GM18499 (cell line): Measurements from ENCODE around the gene UBAC1.
"Not testable (repeated sequence)": the region's sequence is repeated elsewhere in the genome, so short reads cannot be mapped to it uniquely, and the experiment has no call there.

Experiments
- ATAC-seq: cut with Tn5 transposase; IDR thresholded peaks from one replicate; pipeline ENCODE4 v1.9.1; 2021; ENCODE audit warnings: moderate number of reproducible peaks; ENCODE audit not compliant: insufficient read depth, unreplicated experiment

Gene UBAC1

DNA sequence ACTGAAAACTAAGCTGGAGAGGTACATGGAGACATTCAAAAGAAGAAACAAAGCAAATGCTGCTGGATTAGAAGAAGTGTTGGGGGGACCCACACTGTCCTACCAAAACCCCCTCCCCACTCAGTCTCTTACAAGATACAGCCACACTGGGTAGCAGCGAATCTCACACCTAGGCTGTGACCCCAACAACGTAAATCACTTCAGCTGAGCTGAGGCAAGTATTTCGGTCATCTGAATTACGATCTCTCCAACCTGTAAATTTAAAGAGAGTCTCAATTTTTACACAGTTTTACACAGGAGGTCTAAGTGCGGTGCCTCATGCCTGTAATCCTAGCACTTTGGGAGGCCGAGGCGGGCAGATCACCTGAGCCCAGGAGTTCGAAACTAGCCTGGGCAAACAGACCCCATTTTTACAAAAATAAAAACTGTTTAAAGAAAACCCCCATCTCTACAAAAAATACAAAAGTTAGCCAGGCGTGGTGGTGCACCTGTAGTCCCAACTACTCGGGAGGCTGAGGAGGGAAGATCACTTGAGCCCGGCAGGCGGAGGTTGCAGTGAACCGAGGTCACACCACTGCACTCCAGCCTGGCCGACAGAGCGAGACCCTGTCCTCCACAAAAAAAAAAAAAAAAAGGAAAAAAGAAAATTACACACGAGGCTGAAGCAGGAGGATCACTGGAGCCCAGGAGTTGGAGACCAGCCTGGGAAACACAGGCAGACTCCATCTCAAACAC is 57.2 kb downstream of the UBAC1 start:
- no peak for ATAC-seq

DNA sequence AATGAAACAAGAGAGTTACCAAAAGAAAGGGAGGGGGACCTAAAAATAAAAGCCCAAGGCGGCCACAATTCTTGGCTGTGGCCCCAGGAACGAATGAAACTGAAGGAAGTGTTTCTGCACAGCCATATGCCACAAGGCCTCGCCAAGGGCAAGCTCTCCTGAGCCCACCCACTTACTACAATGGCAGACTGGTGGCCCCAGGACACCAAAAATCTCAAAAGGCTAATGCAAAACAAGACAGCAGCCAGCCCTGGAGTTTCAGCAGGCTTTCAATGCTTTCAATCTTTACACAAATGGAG is 57.9 kb downstream of the UBAC1 start:
- no peak for ATAC-seq

DNA sequence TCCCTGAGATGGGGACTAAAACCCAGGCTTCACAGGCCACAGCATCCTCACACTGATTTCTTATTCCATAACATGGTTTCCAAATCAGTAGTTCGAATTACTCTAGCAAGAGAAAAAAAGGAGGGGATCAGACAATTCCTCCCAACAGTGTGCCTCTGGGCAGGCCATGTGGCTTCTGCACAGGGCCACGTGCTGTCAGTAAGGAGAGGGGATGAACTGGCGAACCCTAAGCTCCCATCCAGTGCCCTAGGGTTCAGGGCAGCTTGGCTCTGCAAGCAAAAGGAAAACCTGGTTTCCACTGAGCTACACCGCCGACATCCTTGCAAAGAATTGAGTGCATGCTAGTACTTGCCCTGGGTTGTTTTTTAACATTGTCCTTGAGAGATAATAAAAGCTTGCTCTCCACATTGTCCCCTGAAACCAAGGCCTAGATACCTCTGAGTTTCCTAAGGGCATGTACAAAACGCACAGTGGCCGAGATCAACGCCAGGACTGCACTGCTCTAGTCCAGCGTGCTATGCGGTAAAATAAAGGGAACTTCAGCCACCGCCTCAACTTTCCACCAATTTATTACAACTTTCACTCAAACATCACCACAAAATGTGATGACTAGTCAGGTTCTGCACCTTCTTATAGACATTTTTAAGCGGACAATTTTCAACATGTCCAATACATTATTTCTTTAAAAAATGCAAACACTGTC is 58.4 kb downstream of the UBAC1 start:
- no peak for ATAC-seq

DNA sequence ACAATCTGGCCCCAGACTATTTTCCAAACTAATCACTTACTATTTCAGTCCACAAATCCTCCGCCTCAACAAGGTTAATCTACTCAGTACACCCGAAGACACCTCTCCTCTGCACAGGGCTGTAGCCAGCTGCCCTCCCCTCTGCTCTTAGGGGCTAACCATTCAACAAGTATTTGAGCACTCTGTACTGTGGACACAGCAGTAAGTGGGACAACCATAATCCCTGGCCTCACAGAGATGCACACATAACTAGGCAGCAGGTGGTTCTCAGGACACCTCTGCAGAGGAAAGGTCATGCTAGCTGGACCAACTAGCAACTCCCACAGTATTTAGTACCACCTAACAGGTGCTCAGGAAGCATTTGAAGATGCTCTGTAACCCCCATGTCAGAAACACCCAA is 59.3 kb downstream of the UBAC1 start:
- ATAC-seq: no peak

DNA sequence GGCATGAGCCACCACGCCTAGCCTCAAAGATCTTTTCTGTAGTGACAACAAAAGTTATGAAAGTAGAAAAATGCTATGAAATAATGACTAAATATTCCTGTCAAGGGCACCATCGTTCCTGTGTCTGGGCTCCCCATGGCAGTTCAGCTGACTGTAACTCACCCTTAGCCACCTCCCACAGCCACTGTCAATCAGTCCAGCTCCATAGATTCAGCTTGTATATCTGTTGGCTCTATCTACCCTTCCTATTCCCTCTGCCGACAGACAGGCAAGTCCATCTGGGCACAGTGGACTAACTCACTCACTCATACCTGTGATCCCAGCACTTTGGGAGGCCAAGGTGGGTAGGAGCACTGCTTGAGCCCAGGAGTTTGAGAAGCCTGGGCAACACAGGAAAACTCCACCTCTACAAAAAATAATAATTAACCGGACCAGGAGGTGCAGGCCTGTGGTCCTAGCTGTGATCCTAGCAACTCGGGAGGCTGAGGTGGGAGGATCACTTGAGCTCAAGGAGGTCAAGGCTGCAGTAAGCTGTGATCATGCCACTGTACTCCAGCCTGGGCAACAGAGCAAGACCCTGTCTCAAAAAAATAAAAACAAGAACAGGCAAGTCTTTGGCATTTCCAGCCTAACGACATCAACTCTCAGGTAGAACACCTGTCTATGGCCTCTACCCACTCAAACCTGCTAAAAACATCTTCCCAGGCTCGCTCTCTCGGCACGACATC is 60.0 kb downstream of the UBAC1 start:
- no peak for ATAC-seq

DNA sequence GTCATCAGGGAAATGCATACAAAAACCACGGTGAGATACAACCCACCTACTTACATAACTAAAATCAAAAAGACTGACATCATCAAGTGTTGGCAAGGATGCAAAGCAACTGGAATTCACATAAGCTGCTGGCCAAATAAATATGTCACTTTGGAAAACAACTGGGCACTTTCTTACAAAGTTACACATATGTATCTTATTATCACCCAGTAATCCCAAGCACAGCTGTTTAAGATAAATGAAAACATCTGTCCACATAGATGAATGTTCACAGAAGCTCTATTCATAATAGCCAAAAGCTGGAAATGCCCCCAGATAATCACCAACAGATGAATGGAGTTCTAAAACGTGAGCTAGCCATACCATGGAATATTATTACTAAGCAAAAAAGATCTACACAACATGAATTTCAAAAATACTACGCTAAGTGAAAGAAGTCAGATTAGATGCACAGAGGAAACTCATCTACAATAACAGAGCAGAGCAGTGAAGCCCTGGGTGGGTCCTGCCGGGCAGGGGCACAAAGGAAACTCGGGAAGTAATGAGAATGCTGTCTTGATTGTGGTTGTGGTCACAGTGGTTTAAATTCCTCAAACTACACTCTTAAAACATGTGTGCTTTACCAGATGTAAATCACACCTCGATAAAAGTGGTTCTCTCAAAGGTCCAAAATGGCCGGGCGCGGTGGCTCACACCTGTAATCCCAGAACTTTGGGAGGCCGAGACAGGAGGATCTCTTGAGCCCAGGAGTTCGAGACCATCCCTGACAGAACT is 62.4 kb downstream of the UBAC1 start:
- ATAC-seq: no peak

DNA sequence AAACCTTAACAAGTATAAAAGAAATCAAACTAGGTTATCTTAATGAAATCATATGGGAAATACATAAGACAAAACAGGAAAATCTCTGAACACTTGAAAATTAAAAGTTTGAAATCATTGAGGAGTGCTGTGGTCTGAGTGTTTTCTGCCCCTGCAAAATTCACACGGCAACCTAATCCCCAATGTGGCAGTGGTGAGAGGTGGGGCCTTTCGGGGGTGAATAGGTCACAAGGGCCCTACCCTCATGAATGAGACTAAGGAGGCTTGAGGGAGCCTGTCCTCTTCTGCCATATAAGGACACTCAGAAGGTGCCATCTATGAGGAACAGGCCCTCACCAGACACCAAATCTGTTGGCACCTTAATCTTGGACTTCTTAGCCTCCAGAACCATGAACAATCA is 64.5 kb downstream of the UBAC1 start:
- no peak for ATAC-seq

DNA sequence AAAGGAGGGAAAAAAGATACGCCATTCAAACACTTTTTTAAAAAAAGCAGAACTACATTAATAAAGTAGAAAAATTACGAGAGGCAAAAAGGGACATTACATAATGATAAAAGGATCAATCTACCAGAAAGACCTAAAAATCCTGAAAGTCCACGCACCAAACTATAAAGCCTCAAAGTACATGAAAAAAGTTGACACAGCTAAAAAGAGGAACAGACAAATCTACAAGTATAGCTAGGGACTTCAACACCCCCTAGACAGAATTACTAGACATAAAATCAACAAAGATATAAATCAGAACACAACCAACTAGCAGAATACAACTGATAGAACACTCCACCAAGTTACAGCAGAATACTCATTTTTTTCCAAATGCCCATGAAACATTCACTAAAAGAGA is 65.0 kb downstream of the UBAC1 start:
- ATAC-seq: no peak

DNA sequence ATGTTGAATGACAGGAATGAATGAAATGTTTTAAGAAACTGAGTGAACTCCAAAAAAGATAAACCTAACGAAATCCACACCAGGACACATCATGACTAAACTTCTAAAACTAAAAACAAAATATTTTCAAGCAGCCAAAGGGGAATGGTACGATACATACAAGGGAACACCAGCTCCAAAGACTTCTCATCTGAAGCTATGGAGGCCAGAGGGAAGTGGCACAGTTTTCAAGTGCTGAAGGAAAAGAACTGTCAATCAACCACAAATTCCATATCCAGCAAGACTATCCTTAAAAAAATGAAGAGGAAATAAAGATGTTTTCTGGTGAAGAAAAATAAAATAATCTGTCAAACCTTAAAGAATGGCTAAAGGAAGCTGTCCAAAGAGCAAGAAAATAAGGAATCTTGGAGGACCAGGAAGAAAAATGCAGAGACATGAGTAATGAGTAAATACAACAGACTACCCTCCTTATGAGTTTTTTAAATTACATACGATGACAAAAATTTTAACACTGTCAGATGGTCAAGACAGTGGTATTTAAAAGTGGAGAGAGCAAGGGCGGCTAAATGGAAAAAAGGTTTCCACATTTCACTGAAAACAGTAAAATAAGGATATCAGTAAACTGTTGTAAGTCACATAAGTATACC is 65.8 kb downstream of the UBAC1 start:
- no peak for ATAC-seq

DNA sequence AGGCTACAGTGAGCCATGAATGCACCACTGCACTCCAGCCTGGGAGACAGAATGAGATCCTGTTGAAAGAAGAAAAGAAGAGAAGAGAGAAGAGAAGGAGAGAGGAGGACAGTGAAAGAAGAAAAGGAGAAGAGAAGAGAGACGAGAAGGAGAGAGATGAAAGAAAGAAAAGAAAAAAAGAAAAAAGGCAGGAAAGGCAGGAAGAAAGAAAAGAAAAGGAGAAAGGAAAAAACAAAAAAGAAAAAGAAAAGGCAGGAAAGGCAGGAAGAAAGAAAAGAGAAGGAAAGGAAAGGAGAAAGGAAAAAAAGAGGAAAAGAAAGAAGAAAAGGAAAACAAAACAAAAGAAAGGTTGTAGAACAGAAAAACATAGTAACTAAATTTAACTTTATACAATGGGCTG is 68.1 kb downstream of the UBAC1 start:
- no peak for ATAC-seq

DNA sequence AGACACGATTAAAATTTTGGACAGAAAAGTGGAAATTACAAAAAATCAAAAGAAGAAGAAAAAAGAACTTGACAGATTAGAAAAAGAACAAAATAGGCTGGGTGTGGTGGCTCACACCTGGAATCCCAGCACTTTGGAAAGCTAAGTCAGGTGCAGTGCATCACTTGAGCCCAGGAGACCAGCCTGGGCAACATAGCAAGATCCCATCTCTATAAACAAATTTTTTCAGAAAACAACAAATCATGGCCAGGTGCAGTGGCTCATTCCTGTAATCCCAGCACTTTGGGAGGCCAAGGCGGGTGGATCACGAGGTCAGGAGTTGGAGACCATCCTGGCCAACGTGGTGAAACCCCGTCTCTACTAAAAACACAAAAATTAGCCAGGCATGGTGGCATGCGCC is 68.8 kb downstream of the UBAC1 start:
- not testable (repeated sequence) for ATAC-seq

DNA sequence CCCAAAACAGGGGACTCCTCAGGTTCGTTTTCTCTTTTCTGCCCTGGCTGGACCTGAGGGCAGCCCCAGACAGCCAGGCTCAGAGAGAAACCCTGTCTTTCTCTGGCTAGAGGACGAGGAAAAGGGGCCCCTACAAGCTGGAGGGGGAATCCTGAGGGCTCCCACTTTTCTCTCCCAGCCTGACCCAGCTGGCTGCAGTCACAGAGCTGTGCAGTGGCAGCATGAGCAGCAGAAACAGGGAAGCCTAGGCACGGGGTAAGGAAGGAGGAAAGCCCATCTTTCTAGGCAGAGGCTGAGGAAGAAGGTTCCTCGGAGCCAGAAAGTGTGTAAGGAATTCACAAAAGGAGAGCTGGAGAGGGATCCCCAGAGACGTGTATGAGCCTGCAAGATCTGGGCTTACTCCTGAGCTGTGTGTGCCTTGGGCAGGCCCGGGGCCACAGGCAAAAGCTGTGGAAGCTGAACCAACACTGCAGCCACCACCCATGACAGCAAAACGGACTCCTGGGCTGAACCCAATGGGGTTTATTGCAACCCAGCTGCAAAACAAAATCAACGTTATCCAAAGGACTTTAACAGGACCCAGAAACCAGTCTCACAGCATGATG is 70.0 kb downstream of the UBAC1 start:
- ATAC-seq: no peak

DNA sequence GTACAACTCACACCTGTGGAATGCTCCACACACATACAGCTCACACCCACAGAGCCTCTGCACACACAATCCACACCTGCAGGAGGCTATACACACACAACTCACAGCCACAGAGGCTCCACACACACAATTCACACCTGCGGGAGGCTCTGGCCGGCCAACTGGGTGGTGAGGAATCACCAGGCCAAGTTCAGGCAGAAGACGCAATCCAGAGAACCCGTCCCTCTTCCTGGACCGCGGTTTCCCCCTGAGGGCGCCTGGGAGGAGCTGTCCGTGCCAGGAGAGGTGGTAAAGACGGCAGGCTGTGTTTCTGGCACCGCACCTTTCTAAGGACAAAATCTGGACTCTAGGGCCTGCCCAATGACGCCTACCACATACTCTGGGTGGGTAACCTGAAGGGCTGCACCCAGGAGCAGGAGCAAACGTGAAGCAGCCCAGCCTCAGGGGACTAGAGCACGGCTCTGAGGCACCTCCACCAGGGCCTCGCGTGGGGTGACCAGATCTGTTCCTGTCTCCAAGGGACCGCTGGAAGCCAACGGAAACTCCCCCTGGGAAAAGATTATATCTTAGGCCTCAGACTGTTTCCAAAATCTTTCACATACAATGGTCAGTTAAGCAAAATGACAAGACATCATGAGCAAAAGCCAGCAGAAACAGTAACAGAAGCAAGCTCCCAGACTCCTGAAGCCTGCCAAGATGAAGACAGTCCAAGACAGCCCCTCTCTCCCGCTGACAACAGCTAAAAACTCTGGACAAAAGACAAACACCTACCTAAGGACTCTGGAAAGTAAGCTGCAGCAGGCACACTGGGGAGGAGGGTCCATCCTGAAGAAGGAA is 70.8 kb downstream of the UBAC1 start:
- ATAC-seq: no peak

DNA sequence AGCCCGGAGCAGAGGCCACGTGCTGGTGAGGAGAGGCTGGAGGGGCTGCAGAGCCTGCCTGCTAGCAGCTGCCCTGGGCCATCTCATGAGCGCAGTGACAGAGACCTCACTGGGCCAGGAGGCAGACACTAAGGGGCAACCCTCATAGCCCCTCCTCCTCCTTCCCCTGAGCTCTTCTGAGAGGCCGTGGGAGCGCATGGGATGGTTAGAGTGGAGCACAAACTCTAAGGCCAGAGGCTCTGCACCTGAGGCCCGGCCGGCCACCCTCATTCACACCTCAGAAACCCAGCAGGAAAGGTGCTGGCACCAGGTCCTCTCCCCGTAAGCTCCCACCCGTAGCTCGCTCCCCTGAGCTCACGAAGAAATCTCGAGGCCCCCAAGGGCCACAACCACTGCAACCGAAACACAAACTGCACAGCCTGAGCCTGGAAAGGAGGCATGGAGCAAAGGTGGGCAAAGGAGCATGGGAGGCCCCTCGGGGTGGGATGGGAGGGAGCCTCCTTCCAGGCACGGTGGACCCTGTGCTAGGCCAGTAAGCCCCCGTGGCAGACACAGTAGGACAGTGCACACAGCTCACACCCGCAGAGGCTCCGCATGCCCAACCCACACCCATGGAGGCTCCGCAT is 71.5 kb downstream of the UBAC1 start:
- no peak for ATAC-seq

DNA sequence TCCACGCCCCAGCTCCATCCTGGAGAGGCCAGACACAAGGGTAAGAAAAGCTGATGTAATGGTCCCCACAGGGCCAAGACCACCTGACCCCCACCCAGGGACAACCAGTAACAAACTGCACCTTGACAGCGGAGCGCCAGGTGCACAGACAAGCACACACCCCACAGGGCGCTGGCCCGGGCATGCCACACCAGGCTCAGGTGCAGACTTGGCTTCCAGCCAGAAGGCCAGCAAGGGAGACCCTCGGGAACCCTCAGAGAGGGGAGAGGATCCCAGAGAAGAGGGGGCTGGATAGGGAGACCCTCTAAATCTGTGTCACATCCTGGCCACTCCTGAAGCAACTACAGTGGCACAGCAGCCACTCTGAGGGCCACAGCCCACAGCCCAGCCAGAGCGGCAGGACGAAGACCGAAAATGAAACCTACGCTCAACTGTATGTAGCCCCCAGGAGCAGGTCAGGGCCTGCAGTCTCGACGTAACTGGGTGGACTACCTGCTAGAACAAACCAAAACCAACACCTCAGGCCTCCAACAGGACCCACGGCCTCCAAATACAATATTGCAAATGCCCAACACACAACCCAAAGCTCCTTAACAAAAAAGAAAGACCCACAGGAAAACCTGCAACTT is 72.3 kb downstream of the UBAC1 start:
- ATAC-seq: no peak

DNA sequence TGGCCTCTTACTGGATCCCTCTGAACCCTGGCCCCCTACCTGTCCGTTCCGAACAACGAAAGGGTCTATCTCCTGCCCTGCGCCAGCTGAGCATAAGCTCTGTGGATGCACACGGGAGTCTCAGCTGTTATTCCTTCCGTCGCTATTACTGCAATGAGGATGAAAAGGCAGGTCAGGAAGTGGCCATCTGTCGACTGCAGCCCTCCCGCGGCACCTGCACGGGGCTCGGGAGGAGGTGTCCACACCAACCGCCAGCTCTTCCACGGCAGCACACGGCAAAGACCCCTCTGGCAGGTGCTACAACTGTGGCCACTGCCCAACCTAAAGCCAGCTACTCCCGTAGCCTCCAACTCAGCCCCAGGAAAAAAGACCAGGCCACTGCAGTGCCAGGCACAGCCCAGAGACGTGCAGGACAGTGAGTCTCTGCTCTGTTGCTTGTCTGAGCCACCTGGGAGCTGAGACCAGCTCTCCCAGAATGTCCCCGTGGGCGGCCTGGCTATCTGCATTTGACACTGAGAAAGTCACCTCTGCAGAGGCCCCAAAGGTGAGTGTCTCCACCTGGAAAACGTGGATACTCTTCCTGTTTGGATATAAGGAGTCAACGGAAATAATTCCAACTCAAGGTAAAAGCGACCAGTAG is 72.9 kb downstream of the UBAC1 start:
- ATAC-seq: no peak

DNA sequence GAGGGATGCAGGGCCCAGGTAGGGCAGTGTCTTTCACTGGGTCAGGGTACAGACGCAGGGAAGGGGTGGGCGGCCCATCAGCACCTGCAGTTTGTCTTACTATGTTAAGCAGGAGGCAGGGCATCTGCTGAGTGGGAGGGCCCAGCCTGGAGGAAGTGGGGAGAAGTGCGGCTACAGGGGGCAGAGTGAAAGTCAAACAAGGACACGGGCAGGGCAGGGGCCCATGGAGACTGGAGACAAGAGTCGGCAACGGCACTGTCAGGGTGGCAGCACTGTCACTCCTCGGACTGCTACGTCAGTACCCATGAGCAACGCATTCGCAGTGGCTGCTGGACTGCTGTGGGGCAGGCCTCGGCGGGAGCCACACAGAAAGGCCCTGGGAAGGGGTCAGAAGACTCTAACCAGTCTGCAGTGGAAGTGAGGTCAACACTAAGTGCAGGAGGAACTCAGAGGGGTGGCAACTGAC is 73.6 kb downstream of the UBAC1 start:
- ATAC-seq: no peak
